Fibroblast of lung (primary cell): ENCODE measurements around the gene TAC3.

ENCODE experiments used
- CTCF ChIP-seq, 2 donors: IDR thresholded peaks in 1 of 2; conservative IDR thresholded peaks in 1 of 2; 1 replicate in 1 of 2; 2 replicates in 1 of 2; pipeline ENCODE4 v1.5.1; 2011 to 2012; ENCODE audit warnings: low read length in 2 of 2, control low read depth in 1 of 2, inconsistent platforms in 1 of 2, low read depth in 1 of 2, mild to moderate bottlenecking in 1 of 2
- EZH2 ChIP-seq: IDR thresholded peaks from 2 replicates; pipeline ENCODE4 v1.5.1; 2012; ENCODE audit warnings: low read length, control low read depth, mild to moderate bottlenecking; ENCODE audit errors: missing control alignments

- TF ChIP-seq EZH2 (no peak), CTCF (conservative IDR thresholded peaks at IDR 0.05 in 1 of 2, IDR thresholded peaks at IDR 0.05 in 1 of 2; ENCODE audit: low read depth in 1 of 2, low read length in 2 of 2) (no peak)
These were observed 15.9 kb downstream of the TAC3 start for GRCh38 chr12:57000393-57000792.
